ENCODE data around the gene DCDC2. TPM values are rescaled to one million over a fixed set of nuclear protein-coding genes. Genes with fewer than 3 reads are reported as not detected.
"Not testable (repeated sequence)": the region's sequence is repeated elsewhere in the genome, so short reads cannot be mapped to it uniquely, and the experiment has no call there.

DCDC2 gene
- total RNA-seq, 1 donor from 2014 or later = 33.8 TPM

GRCh38 chr6:24272148-24272547, 85.7 kb downstream of the DCDC2 start:
- no peak for DNase-seq (ENCODE audit: low spot score)

- no peak for DNase-seq (ENCODE audit: low spot score)
These were observed 87.8 kb downstream of the DCDC2 start for GRCh38 chr6:24270011-24270410.

- not testable (repeated sequence) for DNase-seq (ENCODE audit: low spot score)
These were observed 99.6 kb downstream of the DCDC2 start for GRCh38 chr6:24258214-24258613.

GRCh38 chr6:24257282-24257681, 100.6 kb downstream of the DCDC2 start:
- no peak for DNase-seq (ENCODE audit: low spot score)

- DNase-seq (ENCODE audit: low spot score) = no peak
These were observed 102.2 kb downstream of the DCDC2 start for GRCh38 chr6:24255676-24256075.

- DNase-seq (ENCODE audit: low spot score) = no peak
These were observed 104.5 kb downstream of the DCDC2 start for GRCh38 chr6:24253360-24253759.

GRCh38 chr6:24252280-24252679, 105.6 kb downstream of the DCDC2 start:
- no peak for DNase-seq (ENCODE audit: low spot score)

GRCh38 chr6:24251339-24251738, 106.5 kb downstream of the DCDC2 start:
- no peak for DNase-seq (ENCODE audit: low spot score)

GRCh38 chr6:24249926-24250325, 107.9 kb downstream of the DCDC2 start:
- DNase-seq (ENCODE audit: low spot score) = no peak

GRCh38 chr6:24245275-24245674, 112.6 kb downstream of the DCDC2 start:
- no peak for DNase-seq (ENCODE audit: low spot score)

- DNase-seq (ENCODE audit: low spot score) = no peak
These were observed 114.9 kb downstream of the DCDC2 start for GRCh38 chr6:24242924-24243323.

- DNase-seq (ENCODE audit: low spot score) = not testable (repeated sequence)
These were observed 116.1 kb downstream of the DCDC2 start for GRCh38 chr6:24241779-24242178.

- no peak for DNase-seq (ENCODE audit: low spot score)
These were observed 116.9 kb downstream of the DCDC2 start for GRCh38 chr6:24240943-24241342.

- no peak for DNase-seq (ENCODE audit: low spot score)
These were observed 117.4 kb downstream of the DCDC2 start for GRCh38 chr6:24240380-24240928.

GRCh38 chr6:24238700-24239099, 119.2 kb downstream of the DCDC2 start:
- DNase-seq (ENCODE audit: low spot score) = no peak

GRCh38 chr6:24236779-24237178, 121.1 kb downstream of the DCDC2 start:
- DNase-seq (ENCODE audit: low spot score) = not testable (repeated sequence)

- no peak for DNase-seq (ENCODE audit: low spot score)
These were observed 123.9 kb downstream of the DCDC2 start for GRCh38 chr6:24233813-24234442.

GRCh38 chr6:24231438-24231977, 126.4 kb downstream of the DCDC2 start:
- peak; percentile 27 for DNase-seq (ENCODE audit: low spot score)

GRCh38 chr6:24229696-24230405, 128.0 kb downstream of the DCDC2 start:
- no peak for DNase-seq (ENCODE audit: low spot score)

GRCh38 chr6:24228681-24229255, 129.1 kb downstream of the DCDC2 start:
- DNase-seq (ENCODE audit: low spot score) = no peak

- DNase-seq (ENCODE audit: low spot score) = no peak
These were observed 129.7 kb downstream of the DCDC2 start for GRCh38 chr6:24228123-24228522.

- no peak for DNase-seq (ENCODE audit: low spot score)
These were observed 130.3 kb downstream of the DCDC2 start for GRCh38 chr6:24227556-24227955.

- DNase-seq (ENCODE audit: low spot score) = no peak
These were observed 131.3 kb downstream of the DCDC2 start for GRCh38 chr6:24226541-24226940.

Measured in mucosa of gallbladder (tissue), 1 donor.